GM21390 (cell line): ENCODE data around the gene DEK.
"Not testable (repeated sequence)": the region's sequence is repeated elsewhere in the genome, so short reads cannot be mapped to it uniquely, and the experiment has no call there.

ENCODE experiments used
- ATAC-seq: cut with Tn5 transposase; IDR thresholded peaks from one replicate; pipeline ENCODE4 v1.9.1; 2021; ENCODE audit not compliant: unreplicated experiment

The DEK gene

DNA sequence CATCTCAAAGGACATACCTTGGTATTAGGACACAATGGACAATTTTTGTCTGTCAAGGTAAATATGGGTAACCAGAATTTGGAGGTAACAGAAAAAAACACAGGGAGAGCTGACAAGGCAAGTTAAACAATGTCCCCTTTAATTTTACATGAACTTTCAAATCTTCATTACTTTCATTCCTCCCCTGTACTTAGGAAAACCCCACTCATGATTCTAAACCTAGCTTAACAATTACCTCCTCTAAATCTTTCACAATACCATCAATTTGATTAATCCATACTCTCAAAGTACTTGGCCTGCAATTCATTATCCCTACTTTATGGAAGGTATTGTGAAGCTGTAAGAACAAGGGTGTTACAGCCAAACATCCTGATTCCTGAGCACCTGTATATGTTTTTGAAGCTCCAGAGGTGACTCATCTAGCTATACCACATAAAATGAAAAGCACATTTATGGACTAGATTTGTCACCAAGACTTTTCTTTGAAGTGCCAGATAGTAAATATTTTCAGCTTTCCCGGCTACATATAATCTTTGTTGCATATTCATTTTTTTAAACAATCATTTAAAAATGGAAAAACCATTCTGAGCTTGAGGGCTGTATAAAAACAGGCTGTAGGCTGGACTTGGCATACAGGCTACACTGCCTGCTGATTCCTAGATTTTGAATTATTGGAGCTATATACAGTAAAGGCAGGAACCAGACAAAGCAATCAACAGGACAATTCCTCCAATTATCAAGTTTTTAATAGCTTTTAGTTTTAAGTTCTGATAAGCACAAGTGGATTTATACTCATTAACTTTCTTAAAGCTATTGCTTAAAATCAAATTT is 22.9 kb downstream of the DEK start:
- ATAC-seq: no peak

DNA sequence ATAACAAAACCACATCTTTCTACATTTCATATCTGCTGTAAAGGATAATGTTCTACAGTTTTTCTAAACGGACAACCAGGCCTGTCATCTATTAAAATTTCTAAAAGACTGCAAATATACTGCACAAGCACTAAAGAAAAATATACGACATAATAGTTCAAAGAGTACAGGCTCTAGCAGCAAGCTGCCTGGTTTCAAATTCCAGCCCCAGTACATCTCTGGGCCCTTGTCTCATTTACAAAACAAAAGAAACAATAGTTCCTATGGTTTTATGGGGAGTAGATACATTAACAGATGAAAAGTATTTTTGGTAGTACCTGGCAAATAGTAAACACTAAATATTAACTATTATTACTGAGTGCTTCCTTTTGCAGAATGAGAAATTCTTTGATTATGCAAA is 24.1 kb downstream of the DEK start:
- ATAC-seq: no peak

DNA sequence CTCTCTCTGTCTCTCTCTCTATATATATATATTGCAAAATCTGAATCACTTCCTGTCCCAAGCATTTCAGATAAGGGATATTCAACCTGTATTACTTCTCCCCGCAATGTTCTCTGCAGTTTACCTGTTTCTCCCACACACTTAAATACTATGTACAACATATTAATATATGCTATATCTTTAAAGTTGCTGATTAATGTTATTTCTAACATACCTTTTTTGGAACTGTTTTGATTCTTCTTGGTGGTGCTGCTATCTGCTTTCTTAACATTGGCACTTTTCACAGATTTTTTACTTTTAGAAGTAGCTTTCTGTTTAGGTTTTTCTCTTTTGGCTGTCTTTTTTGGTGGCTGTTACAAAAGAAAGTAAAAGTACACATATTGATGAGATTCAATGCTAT is 27.2 kb downstream of the DEK start:
- ATAC-seq: no peak

DNA sequence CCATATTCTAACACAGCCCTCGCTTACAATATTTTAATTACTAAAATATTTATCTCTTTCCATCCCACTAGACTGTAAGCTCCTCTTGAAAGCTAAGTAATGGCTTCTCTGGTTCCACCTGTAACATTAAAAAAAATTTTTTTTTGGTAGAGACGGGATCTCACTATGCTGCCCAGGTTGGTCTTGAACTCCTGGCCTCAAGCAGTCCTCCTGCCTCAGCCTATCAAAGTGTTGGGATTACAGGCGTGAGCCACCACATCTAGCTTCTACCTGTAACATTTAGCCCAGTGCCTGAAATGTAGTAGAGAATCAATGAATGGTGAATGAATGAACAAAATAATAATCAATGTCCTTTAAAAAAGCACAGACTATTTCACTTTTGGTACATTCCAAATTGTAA is 28.8 kb downstream of the DEK start:
- no peak for ATAC-seq

DNA sequence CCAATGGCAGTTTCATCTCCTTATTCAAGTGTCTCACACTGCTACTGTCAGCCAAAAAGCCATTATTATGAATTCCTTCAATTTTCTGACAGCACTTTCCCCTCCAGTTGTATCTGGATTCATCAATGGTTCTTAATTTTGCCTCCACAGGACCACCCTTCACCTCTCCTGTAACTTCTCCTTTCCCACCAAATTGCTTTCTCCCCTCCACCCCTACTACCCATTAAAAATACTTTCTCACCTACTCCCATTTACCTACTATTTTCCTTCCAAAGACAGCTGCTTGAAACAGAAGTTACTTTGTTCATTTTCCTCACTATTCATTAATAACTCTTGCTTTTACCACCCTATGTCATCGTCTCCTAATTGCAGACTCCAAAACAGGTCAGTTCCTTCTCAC is 29.8 kb downstream of the DEK start:
- ATAC-seq: no peak

DNA sequence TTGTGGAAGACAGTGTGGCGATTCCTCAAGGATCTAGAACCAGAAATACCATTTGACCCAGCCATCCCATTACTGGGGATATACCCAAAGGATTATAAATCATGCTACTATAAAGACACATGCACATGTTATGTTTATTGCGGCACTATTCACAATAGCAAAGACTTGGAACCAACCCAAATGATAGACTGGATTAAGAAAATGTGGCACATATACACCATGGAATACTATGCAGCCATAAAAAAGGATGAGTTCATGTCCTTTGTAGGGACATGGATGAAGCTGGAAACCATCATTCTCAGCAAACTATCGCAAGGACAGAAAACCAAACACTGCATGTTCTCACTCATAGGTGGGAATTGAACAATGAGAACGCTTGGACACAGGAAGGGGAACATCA is 30.6 kb downstream of the DEK start:
- not testable (repeated sequence) for ATAC-seq

DNA sequence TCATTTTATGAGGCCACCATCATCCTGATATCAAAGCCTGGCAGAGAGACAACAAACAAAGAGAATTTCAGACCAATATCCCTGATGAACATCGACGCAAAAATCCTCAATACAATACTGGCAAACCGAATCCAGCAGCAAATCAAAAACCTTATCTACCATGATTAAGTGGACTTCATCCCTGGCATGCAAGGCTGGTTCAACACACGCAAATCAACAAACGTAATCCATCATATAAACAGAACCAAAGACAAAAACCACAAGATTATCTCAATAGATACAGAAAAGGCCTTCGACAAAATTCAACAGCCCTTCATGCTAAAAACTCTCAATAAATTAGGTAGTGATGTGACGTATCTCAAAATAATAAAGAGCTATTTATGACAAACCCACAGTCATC is 32.5 kb downstream of the DEK start:
- ATAC-seq: not testable (repeated sequence)

DNA sequence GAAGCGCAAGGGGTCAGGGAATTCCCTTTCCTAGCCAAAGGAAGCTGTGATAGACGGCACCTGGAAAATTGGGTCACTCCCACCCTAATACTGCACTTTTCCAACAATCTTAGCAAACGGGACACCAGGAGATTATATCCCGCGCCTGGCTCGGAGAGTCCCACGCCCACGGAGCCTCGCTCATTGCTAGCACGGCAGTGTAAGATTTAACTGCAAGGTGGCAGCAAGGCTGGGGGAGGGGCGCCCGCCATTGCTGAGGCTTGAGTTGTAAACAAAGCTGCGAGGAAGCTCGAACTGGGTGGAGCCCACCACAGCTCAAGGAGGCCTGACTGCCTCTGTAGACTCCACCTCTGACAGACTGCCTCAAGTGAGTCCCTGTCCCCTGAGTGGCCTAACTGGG is 35.7 kb downstream of the DEK start:
- ATAC-seq: not testable (repeated sequence)

DNA sequence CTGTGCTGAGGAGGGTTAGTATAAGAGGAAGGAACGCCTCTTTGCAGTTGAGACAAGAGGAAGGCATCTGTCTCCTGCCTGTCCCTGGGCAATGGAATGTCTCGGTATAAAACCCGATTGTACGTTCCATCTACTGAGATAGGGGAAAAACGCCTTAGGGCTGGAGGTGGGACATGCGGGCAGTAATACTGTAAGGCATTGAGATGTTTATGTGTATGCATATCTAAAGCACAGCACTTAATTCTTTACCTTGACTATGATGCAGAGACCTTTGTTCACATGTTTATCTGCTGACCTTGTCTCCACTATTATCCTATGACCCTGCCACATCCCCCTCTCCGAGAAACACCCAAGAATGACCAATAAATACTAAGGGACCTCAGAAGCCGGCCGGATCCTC is 37.2 kb downstream of the DEK start:
- not testable (repeated sequence) for ATAC-seq

DNA sequence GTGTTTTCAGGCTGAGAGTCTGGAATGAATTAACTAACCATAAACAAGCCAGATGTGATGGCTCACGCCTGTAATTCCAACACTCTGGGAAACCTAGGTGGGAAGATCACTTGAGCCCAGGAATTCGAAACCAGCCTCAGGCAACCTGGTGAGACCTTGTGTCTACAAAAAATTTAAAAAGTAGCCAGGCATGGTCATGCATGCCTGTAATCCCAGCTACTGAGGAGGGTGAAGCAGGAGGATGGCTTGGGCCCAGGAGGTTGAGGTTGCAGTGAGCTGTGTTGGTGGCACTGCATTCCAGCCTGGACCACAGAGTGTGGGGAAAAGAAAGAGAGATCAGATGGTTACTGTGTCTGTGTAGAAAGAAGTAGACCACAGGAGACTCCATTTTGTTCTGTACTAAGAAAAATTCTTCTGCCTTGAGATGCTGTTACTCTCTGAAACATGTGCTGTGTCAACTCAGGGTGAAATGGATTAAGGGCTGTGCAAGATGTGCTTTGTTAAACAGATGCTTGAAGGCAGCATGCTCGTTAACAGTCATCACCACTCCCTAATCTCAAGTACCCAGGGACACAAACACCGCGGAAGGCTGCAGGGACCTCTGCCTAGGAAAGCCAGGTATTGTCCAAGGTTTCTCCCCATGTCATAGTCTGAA is 37.8 kb downstream of the DEK start:
- ATAC-seq: not testable (repeated sequence)

DNA sequence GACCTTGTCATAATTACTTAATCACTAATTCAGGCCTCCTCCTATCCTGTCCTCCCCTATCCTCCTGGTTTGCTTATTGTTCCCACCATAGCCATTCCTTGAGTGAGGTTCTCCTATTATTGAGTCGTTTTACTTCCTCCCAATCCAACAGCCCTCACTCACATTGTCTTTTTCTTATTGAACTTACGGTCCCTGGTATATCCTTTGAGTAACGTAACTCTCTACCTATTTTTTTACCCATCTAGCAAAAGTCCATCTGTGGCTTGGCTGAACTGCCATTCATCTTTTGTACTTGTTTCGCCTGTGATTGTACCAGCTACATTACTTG is 43.1 kb downstream of the DEK start:
- ATAC-seq: no peak

DNA sequence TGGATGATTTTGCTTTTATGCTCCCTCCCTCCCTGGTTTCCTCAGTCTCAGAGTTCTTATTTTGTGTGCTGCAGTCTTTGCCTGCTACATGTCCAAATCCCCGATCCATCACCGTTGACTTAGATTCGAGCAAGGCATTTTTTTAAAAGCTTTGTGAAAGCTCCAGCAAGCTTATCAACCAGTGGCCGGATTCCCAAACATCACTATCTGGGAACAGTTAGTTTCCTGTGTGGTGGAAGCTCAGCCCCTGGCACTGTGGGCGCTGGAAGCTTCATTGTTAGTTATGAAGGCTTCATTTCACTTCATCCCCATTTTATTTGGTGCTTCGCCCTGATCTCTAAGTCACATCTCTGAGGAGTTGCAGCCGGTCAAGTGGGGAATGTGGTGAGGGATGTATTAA is 44.7 kb downstream of the DEK start:
- ATAC-seq: no peak

DNA sequence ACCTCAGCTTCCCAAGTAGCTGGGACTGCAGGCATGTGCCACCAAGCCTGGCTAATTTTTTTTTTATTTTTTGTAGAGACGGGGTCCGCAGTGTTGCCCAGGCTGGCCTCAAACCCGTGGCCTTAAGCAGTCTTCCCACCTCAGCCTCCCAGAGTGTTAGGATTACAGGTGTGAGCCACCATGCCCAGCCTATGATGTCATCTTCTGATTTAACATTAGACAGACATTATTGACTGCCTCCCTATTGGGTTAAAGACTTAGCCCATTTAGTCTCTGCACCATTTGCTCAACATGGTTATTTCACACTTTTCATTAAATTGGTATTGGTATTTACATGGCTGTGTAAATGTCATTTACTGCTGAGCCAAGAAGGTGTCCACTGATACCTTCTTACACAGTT is 46.1 kb downstream of the DEK start:
- no peak for ATAC-seq

DNA sequence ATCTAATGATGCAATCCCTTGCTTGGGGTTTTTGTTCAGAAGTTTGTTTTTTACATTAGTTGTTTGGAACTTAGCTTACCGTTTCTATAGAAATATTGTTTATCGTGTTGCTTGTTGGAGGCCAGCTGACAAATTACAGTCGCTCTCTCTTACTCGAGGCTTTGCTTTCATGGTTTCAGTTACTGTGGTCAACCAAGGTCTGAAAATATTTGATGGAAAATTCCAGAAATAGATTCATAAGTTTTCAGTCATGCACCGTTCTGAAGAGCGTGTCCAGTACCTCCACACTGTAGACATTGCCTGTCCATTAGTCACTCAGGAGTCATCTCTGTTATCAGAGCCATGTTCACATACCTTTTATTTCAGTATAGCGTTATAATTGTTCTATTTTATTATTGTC is 47.9 kb downstream of the DEK start:
- ATAC-seq: no peak

DNA sequence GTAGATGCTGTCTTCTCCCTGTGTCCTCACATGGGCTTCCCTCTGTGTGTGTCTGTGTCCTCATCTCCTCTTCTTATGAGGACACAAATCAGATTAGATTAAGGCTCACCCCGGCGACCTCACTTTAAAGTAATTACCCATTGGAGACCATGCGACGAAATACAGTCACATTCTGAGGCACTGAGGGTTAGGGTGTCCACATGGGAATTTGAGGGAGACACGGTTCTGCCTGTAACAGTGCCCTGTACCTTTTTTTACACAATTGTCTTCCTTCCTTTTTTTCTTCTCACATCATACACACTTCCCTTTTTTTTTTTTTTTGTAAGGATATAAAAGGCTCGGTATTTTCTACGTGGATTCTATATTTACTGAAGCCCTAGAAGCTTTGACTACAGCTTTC is 48.9 kb downstream of the DEK start:
- ATAC-seq: no peak

DNA sequence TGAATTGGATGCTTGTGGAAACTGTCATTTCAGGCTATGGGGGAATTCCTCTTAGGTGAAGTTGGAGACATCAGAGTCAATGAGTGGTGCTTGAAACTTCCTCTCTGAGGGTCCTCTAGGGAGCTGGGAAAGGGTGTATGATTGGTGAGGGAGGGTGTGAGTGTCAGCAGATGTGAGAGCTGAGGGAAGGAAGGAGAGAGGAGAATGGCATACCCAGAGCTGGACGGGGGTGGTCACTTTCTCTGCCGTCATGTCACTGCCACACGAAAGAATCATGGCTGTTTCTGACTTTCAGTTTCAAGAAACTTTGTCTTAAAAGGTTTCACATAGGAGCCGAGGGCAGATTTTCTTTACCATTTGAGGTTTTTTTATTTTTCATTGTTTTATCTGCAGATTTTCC is 50.3 kb downstream of the DEK start:
- ATAC-seq: peak; percentile 34

DNA sequence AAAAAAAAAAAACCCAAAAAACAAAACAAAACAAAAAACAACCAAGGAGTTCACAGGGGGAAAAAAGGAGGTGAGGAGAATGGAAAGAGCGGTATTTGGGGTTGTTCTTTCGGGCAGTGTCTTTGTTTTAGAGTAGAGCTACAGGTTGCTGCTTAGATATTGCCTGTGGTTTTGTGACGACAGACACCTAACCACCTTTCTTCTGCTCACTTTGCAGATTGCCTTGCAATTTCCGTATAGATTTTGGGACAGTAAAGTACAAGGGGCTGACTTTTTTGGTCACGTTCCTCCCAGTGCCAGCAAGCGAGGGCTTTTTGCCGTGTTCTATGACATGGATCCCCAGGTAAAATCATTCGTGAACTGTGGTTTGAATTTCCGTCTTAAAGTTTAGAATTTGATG is 50.9 kb downstream of the DEK start:
- no peak for ATAC-seq

DNA sequence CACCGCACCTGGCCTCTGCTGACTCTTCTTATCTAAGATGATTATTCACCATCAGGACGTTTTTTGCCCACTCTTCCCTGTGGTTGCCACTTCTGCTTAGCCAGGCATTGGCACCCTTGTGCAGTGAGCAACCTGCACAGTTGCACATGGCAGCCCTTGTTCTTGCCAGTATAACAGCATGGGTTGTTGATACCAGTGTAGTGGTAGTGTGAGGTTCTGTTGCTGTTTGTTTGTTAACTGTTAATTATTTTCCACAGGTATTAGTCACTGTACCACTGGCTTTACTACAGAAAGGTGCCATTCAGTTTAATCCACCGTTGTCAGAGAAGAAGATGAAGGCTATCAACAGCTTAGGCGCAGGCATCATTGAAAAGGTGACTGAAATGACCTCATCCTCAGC is 52.1 kb downstream of the DEK start:
- ATAC-seq: no peak

DNA sequence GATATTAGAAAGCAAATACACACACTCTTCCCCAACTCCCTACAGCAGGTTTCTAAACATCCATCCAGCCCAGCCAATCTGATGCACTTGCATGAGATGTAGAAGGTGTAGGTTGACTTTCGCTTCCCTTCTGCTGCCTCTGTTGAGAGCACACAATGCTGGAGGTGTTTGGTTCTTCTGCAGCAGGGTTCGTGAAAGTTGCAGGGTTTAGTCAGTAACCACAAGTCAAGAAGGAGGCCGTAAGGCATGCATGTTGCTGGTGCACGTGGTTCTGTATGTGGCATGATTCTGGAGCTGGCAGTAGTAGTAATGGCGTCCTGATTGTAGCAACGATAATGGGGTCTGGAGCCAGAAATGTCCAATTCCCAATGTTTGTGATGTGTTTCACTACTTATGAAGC is 53.0 kb downstream of the DEK start:
- peak; percentile 98 for ATAC-seq

DNA sequence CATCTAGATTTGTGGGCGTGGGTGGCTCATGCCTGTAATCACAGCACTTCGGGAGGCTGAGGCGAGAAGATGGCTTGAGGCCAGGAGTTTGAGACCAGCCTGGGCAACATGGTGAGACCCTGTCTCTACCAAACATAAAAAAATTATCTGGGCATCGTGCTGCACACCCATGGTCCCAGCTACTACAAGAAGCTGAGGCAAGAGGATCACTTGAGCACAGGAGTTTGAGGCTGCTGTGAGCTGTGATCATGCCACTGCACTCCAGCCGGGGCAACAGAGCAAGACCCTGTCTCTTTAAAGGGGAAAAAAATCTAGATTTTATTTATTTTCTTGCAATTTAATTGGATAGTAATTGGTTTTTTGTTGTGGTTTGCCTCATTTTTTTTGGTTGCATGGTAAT is 53.6 kb downstream of the DEK start:
- no peak for ATAC-seq

DNA sequence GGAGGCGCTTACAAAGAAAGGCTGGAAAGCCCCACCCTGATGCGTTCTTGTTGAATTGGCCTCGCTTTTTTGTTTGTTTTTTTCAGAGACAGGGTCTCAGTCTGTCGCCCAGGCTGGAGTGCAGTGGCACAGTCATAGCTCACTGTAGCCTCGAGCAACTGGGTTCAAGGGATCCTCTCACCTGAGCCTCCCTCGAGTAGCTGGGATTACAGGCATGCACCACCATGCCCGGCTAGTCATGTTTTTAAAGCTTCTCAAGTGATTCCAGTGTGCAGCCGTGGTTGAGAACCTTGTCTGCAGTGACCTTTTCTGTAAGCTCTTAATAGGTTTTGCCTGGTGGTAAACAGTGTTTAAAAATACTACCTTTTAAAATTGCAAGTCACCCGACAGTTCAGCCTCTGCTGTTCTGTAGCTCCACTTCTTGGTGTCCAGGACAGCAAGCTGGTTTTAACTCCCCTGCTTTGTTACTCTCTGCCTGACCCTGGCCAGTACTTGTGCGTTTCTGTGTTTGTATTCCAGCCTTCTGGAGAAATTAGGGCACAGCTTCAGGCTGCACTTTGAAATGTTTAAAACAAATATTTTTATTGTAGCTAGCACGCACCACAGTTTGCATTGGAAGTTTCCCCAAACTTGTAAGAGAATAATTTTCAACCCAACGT is 54.7 kb downstream of the DEK start:
- no peak for ATAC-seq

DNA sequence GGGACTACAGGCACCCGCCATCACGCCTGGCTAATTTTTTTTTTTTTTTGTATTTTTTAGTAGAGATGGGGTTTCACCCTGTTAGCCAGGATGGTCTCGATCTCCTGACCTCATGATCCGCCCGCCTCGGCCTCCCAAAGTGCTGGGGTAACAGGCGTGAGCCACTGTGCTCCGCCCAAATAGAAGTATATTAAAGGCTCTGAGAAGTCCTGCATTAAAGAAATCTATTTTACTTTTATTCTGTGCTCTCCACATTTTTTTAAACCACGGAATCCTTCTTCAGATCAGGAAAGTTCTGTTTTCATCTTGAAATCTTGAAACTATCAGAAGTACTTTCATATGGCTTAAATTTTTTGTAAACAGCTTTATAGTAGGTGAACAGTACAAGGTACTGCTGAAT is 55.6 kb downstream of the DEK start:
- not testable (repeated sequence) for ATAC-seq
